ENCODE results near the gene LRRC8B. TPM values are rescaled to one million over a fixed set of nuclear protein-coding genes. Genes with fewer than 3 reads are reported as not detected.

The LRRC8B gene
- total and polyA plus RNA-seq, 2 of the 8 experiments (the other 6 are each of a cell fraction or from before 2014, with no cell fraction given): 18.4 to 29.2 TPM

DNA sequence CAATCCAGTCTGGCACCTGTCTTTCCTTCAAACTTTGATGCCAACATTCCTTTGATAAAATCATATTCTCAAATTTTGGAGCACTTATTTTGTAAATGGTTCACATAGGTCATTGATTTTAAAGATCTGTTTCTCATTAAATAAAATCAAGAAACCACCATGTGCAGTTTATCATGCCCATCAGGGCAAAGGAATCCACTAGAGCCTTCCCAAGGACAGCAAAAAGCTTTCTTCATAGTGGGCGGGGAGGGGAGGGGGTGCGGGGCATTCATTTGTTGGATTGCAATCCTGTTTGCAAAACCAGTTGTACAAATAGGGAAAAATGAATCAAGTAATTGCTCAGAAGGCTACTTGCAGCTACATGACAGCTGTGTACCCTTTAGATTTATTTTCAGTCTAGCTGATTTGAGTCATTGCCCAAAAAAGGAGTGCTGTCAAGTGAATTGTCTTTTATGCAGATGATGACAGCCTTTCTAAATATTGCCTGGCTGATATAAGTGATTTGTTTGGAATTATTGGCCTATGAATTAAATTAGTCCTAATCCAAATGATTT is 23.0 kb downstream of the LRRC8B start:
- H3K4ac ChIP-seq (replicated peaks; ENCODE audit: insufficient read length, low read depth, low read length): no peak overlapping the region
- no peaks in the 10 kb centered on the region for H3K79me1 ChIP-seq (ENCODE audit: low read depth, low read length)
- no peak overlapping the region for H3K9ac ChIP-seq (replicated peaks in 1 of 4; ENCODE audit: extremely low read depth in 1 of 4, low read depth in 3 of 4, low read length in 3 of 4)
- no peak for DNase-seq (ENCODE audit: low read depth in 1 of 2, low spot score in 2 of 2)
- no peak overlapping the region for H4K91ac ChIP-seq (replicated peaks; ENCODE audit: insufficient read length, low read length)
- no peaks in the 10 kb centered on the region for H3K36me3 ChIP-seq (ENCODE audit: control insufficient read depth in 2 of 4, insufficient read depth in 4 of 4, low read length in 3 of 4)
- POLR2A ChIA-PET (ENCODE audit: partially characterized antibody): no interaction called here
- H3K23ac ChIP-seq (ENCODE audit: insufficient read length): no peak overlapping the region
- H2BK120ac ChIP-seq (replicated peaks; ENCODE audit: low read depth, low read length): no peak overlapping the region
- peaks cover 0 to 47% of the 10 kb centered on the region in 2 experiments; a peak in 2 of 4 replicates for H3K79me2 ChIP-seq (ENCODE audit: control insufficient read depth in 1 of 2, insufficient read depth in 2 of 2, low read length in 2 of 2)
- no peak overlapping the region for H3K56ac ChIP-seq (replicated peaks; ENCODE audit: insufficient read length, low read depth, low read length)
- no peak overlapping the region for H2BK12ac ChIP-seq (ENCODE audit: low read depth, low read length)
- H2BK15ac ChIP-seq (ENCODE audit: low read length): no peak overlapping the region
- H3K14ac ChIP-seq (ENCODE audit: insufficient read length): no peak overlapping the region
- H3K27me3 ChIP-seq (replicated peaks in 1 of 4; ENCODE audit: control insufficient read depth in 3 of 4, extremely low read depth in 1 of 4, insufficient read depth in 3 of 4, low read length in 3 of 4): no peaks in the 10 kb centered on the region
- H3K4me2 ChIP-seq (ENCODE audit: insufficient read depth in 1 of 2, low read depth in 2 of 2, low read length in 2 of 2): no peak overlapping the region
- CTCF ChIA-PET (ENCODE audit: partially characterized antibody): no interaction called here
- no peak overlapping the region for H4K5ac ChIP-seq (ENCODE audit: insufficient read length, low read depth, low read length)
- H4K20me1 ChIP-seq (replicated peaks in 1 of 2; ENCODE audit: control insufficient read depth in 1 of 2, insufficient read depth in 2 of 2, low read length in 2 of 2): peaks cover 3 to 4% of the 10 kb centered on the region in 2 experiments
- H2AK5ac ChIP-seq (ENCODE audit: low read depth, low read length): no peak overlapping the region
- no peak overlapping the region for H4K8ac ChIP-seq (ENCODE audit: extremely low read depth, insufficient read depth, low read length)
- no peak overlapping the region for H2BK20ac ChIP-seq (ENCODE audit: low read length)
- no peak for FAIRE-seq
- no peaks in the 10 kb centered on the region for H3K23me2 ChIP-seq (ENCODE audit: low read depth, low read length)
- no peak overlapping the region for H3K4me3 ChIP-seq (ENCODE audit: extremely low read depth in 1 of 4, insufficient read depth in 2 of 4, low read depth in 3 of 4, low read length in 4 of 4)
- 100% methylated on average over 2 of the region's 2 CpGs; no CpG with 5 or more reads in 1 of the 2 experiments for WGBS, 2 experiments (ENCODE audit: extremely low coverage in 1 of 2, insufficient coverage in 1 of 2, insufficient read length in 1 of 2, insufficient replicate concordance in 2 of 2, low coverage in 1 of 2, low lambda C conversion rate in 2 of 2, missing lambda C conversion rate in 1 of 2)
- H2AFZ ChIP-seq (ENCODE audit: low read length): no peak overlapping the region
- no peak overlapping the region for H2BK5ac ChIP-seq (ENCODE audit: low read depth, low read length)
- TF ChIP-seq CBX5 (IDR thresholded peaks at IDR 0.05; ENCODE audit: low read depth, low read length) (no peak), KDM1A (IDR thresholded peaks at IDR 0.05; ENCODE audit: borderline replicate concordance, low read length) (no peak), RAD21 (IDR thresholded peaks at IDR 0.05 in 1 of 2, conservative IDR thresholded peaks at IDR 0.05 in 1 of 2; ENCODE audit: low read depth in 2 of 2, low read length in 2 of 2) (no peak), SP1 (IDR thresholded peaks at IDR 0.05; ENCODE audit: low read depth, low read length) (no peak), JUND (IDR thresholded peaks at IDR 0.05; ENCODE audit: low read length) (no peak), RXRA (IDR thresholded peaks at IDR 0.05; ENCODE audit: insufficient read depth, low read depth, low read length) (no peak), JUN (IDR thresholded peaks at IDR 0.05; ENCODE audit: low read depth, low read length) (no peak), EZH2 (IDR thresholded peaks at IDR 0.05; ENCODE audit: low read depth, low read length, severe bottlenecking) (no peak), MAFK (IDR thresholded peaks at IDR 0.05; ENCODE audit: low read depth, low read length) (no peak), SP4 (IDR thresholded peaks at IDR 0.05; ENCODE audit: low read length) (no peak), NRF1 (IDR thresholded peaks at IDR 0.05; ENCODE audit: low read depth, low read length) (no peak), SIX5 (IDR thresholded peaks at IDR 0.05; ENCODE audit: low read depth, low read length) (no peak), GABPA (IDR thresholded peaks at IDR 0.05; ENCODE audit: borderline replicate concordance, insufficient read depth, low read length) (no peak)
- no peak overlapping the region for H3K18ac ChIP-seq (ENCODE audit: extremely low read depth, low read length)
- H3K9me3 ChIP-seq (ENCODE audit: insufficient read depth in 2 of 2, low read depth in 1 of 2, low read length in 1 of 2): no peaks in the 10 kb centered on the region
- H3K4me1 ChIP-seq (replicated peaks in 1 of 4; ENCODE audit: control insufficient read depth in 3 of 4, insufficient read depth in 4 of 4, low read length in 3 of 4): no peaks in the 10 kb centered on the region
- no peak overlapping the region for H3K27ac ChIP-seq (ENCODE audit: low read depth, low read length)

All from H1 (cell line).